Measurements from ENCODE around the gene PDE1A. TPM values are rescaled to one million over a fixed set of nuclear protein-coding genes. Genes with fewer than 3 reads are reported as not detected.

The PDE1A gene
- total RNA-seq, 1 donor from 2014 or later = not detected

DNA sequence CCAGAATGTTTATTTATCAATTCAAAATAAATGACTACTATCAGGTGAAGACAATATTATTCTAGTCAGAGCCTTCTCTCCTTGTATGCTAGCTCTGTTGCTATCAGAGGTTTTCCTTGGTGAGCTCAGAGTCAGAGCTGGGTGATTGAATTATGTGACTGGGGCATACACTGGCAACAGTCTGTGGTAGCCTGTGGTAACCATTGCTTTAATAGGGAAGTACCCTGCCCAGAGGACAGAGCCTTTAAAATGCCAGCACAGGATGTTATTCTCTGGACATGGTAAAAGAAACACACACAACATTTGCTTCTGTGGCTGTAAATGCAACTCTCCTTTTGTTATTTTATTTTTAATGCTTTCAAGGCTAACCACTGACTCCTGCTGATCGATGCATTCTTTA lies 316.5 kb downstream of the PDE1A start:
- H3K4me3 Mint-ChIP-seq = no peak overlapping the region
- no peaks in the 10 kb centered on the region for H3K4me1 Mint-ChIP-seq (ENCODE audit: low read depth)
- H3K27me3 Mint-ChIP-seq (ENCODE audit: insufficient read depth) = no peaks in the 10 kb centered on the region
- no peak overlapping the region for H3K27ac Mint-ChIP-seq
- intact Hi-C loops (cut with micrococcal nuclease) = no loop called here
- H3K36me3 Mint-ChIP-seq (ENCODE audit: low read depth) = no peaks in the 10 kb centered on the region
- no peaks in the 10 kb centered on the region for H3K9me3 Mint-ChIP-seq
- DNase-seq (ENCODE audit: low spot score) = no peak

DNA sequence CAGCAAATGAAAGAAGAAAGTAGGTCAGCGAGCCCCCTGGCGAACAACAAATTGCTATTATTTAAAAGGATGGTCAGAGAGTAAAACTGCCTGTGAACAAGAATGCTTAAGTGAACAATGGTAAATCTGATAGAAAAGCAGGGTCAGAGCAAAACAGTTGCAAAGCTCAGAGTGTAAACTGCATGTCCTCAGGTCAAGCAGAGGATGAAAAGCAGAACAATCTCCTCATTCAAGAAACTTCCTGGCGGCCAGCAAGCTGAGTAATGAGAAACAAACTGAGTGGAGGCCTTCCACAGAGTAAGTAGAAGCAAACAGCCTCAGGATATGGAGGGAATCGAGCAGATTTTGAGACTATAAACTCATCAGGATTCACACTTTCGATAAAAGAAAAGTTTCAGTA lies 323.3 kb downstream of the PDE1A start:
- no peaks in the 10 kb centered on the region for H3K4me1 Mint-ChIP-seq (ENCODE audit: low read depth)
- no peak for DNase-seq (ENCODE audit: low spot score)
- H3K27me3 Mint-ChIP-seq (ENCODE audit: insufficient read depth) = peaks cover 5% of the 10 kb centered on the region
- intact Hi-C loops (cut with micrococcal nuclease) = no loop called here
- H3K9me3 Mint-ChIP-seq = no peaks in the 10 kb centered on the region
- no peaks in the 10 kb centered on the region for H3K36me3 Mint-ChIP-seq (ENCODE audit: low read depth)
- H3K27ac Mint-ChIP-seq = no peak overlapping the region
- no peak overlapping the region for H3K4me3 Mint-ChIP-seq

DNA sequence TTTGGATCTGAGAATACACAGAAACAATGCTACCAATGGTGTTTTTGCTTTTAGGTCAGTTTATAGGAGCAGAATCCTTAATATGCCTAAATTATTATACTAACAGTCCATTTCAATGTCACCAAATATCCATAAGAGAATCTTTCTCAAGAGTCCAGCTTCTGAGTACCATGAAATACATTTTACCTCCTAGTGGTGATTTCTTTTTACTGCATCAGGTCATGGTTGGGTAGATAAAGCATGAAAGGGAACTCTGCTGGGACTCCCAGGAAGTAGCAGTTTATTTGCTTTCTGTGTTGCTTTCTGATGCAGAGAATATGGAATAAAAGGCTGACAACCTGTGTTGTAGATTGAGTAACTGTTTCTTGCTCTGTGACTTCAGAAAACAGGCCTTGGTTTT lies 325.6 kb downstream of the PDE1A start:
- Mint-ChIP-seq H3K4me1 (ENCODE audit: low read depth) (no peaks in the 10 kb centered on the region), H3K4me3 (no peak overlapping the region), H3K36me3 (ENCODE audit: low read depth) (no peaks in the 10 kb centered on the region), H3K9me3 (no peaks in the 10 kb centered on the region), H3K27me3 (ENCODE audit: insufficient read depth) (peaks cover 5% of the 10 kb centered on the region), H3K27ac (no peak overlapping the region)
- DNase-seq (ENCODE audit: low spot score) = no peak
- intact Hi-C loops (cut with micrococcal nuclease) = no loop called here

DNA sequence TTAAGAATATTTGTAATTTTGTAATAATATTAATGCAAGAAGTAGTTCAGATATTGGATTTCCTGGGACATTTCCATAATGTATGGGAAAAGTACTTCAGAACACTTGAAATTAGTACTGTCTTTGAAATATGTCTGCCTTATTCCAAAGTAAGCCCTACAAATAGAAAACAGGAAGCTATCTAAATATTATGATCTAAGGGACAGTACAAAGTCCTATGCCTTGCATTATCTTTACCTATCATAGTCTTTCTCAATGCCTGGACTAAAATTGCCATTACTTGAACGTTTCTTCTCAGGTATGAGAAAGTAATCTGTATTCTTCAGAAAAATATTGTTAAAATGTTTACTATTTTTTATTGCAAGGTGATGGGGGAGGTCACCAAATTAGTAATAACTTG lies 328.2 kb downstream of the PDE1A start:
- Mint-ChIP-seq H3K27me3 (ENCODE audit: insufficient read depth) (peaks cover 1% of the 10 kb centered on the region), H3K36me3 (ENCODE audit: low read depth) (no peaks in the 10 kb centered on the region), H3K4me3 (no peak overlapping the region), H3K4me1 (ENCODE audit: low read depth) (no peaks in the 10 kb centered on the region), H3K9me3 (no peaks in the 10 kb centered on the region), H3K27ac (no peak overlapping the region)
- no peak for DNase-seq (ENCODE audit: low spot score)
- intact Hi-C loops (cut with micrococcal nuclease) = no loop called here

DNA sequence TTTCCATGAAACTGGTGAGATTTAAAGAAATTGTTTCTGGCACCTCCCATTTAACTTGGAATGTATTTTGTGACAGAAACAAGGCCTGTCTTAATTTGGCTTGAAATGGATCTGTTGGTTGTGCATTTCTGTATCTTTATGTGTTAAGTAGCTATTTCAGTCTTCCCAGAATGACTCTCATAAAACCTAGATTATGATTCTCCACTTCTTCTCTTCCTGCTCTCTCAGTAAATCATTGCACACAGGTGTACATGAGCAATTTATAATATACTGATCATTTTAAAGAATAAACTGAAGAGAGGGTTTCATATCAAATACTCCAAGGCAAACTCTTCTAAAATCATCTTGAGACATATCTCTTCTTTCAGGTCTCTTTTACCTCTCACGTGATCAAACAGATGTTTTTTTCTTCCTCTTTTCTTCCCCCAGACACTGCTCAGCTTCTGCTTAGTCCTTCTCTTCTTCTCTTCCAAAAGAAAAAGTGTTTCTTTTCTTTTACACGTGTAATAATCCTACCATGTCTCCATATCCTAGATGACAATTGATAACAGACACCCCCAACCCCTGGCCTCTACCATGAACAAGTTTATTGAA lies 329.2 kb downstream of the PDE1A start:
- Mint-ChIP-seq H3K27ac (no peak overlapping the region), H3K27me3 (ENCODE audit: insufficient read depth) (no peaks in the 10 kb centered on the region), H3K36me3 (ENCODE audit: low read depth) (no peaks in the 10 kb centered on the region), H3K9me3 (no peaks in the 10 kb centered on the region), H3K4me1 (ENCODE audit: low read depth) (no peaks in the 10 kb centered on the region), H3K4me3 (no peak overlapping the region)
- intact Hi-C loops (cut with micrococcal nuclease) = no loop called here
- DNase-seq (ENCODE audit: low spot score) = no peak

DNA sequence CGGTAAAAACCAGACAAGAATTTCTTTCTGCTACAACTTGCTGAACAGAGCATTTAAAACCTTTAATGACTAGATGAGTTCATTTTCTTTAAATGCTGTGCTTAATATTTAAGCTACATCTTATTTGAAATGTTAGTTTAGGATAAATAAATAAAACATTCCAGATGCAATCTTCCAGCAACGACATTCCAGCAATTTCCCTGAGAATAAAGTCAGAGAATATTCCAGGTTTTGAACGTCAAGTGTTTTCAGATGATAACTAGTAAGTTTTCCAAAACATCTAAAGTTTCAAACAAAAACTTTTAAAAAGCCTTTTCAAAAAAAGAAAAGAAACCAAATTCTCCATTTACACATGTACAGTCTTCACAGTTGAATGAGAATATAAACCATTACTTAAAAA lies 336.4 kb downstream of the PDE1A start:
- DNase-seq (ENCODE audit: low spot score) = no peak
- Mint-ChIP-seq H3K27ac (no peak overlapping the region), H3K4me3 (no peak overlapping the region), H3K4me1 (ENCODE audit: low read depth) (no peaks in the 10 kb centered on the region), H3K27me3 (ENCODE audit: insufficient read depth) (peaks cover 3% of the 10 kb centered on the region), H3K36me3 (ENCODE audit: low read depth) (no peaks in the 10 kb centered on the region), H3K9me3 (no peaks in the 10 kb centered on the region)
- intact Hi-C loops (cut with micrococcal nuclease) = no loop called here

Measured in activated T-helper 1 cell treated with anti-CD3 and anti-CD28 coated beads, Interleukin-12 subunit alpha, Interleukin-12 subunit beta, Interleukin-2, Interleukin-4 antibody, amounts not matched to agents 30 ng/mL and 10 ng/mL and 1 ng/mL, durations not matched to agents 14 hours and 24 hours and 36 hours (primary cell).